CD4-positive, alpha-beta T cell treated with Interleukin-1 beta for 1 hour (primary cell): ENCODE measurements around the gene MACROD2.

Experiments
- DNase-seq, 2 donors: peaks; one replicate each; pipeline ENCODE4 v3.0.0-alpha.2; 2020 to 2022

Gene MACROD2

DNA sequence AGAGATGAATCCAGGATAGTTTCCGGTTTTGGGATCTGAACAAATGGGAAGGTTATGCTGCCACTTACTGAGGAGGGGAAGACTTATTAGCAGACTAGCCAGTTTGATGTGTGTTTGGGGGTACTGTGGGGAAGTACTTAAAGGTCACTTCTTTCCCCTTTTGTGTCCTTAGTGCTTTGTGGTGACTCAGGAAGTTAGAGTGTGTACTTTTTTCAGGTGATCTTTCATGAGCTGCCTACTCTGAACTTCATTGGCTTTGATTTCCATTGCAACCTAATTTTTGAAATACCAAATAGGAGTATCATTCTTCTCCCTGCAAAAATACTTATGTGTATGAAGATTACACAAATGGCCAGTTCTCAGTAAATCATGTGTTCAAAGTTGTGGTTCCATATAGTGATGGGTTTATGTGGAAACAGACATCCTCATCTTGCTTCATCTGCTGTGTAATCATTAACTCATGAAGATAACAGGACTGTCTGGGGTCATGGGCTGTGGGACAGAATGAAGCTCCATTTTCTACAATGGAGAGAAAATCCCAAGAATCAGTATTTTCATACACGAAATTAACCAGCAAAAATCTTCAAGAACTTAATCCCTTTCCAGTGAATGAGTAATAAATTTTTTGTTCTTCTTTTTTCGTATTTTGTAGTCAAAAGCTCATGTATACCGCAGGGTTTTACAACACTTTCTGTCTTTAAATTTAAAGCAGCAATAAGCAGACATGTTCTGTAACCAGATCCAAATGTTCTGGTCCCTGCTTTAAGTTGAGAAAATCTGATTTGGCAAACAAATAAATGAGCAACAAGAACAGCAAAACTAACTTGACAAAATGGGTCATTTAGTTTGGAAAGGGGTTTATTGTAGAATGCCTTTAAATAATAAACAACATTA, 614.3 kb downstream of the MACROD2 start:
- DNase-seq: no peak

DNA sequence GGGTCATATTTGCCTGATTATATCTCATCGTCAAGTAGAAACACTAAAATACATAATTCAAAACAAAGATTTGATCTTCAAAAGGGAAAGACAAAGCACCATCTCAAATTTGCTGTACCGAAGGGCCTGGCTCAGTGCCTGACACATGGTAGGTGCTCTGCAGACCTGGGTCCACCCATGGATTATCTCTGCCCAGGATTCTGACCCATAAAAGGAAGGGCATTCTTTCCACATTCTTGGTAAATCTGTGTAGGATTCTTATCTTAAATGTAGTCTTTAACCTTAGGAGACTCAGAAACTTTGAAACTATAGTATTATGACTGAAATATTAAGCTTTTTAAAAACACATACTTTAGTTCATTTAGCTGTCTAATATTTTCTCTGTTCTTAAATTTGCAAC, 616.2 kb downstream of the MACROD2 start:
- DNase-seq: no peak

DNA sequence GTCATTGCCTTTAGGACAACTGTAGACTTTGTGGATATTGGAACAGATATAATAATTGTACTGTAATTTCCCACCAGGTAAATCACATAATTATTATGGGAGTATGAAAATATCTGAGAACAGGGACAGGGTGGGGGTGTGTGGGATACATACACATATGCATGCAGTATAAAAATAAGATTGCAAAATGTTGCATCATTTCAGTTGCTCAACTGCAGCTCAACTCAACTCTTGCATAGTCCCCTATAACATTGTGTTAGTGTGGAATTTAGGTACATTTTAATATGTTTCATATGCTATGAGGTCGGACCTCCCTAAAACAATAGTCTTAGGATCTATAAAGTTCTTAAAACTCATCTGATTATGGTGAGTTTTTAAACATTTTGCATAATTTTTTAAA, 617.1 kb downstream of the MACROD2 start:
- DNase-seq: no peak

DNA sequence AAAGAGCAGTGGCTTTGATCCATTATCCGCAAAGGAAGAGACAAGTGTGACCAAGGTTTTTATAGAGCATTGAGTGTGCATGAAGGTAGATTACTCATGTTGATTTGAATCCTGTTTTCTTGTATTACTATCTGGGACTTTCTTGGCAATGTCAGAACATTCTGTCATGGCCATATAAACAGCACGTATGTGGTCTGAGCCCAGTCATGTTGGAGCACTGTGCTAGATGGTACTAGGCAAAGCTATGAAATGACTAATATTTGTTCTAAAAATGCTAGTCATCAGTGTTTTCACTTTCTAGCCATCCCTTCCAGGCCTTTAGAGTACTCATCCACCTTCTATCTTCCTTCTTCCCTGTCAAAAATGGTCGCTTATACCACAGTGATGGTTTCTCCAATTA, 620.7 kb downstream of the MACROD2 start:
- DNase-seq: no peak

DNA sequence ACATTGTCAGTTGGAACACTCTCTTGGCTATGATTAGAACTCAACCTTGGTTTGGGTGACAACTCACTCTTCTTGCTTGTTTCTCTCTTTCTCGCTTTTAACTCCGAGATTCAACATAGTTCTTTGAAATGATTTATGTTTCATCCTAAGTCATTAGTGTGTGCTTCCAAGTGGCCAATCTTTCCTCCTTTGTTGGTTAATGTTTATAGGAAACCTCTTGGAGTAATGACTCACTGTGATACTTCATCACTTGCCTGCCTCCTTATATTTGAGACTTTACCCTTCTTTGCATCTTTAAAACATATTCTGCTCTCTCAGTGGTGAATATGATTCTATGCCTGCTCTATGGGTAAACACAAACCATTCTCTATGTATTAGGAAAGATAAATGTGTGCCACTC, 621.8 kb downstream of the MACROD2 start:
- no peak for DNase-seq

DNA sequence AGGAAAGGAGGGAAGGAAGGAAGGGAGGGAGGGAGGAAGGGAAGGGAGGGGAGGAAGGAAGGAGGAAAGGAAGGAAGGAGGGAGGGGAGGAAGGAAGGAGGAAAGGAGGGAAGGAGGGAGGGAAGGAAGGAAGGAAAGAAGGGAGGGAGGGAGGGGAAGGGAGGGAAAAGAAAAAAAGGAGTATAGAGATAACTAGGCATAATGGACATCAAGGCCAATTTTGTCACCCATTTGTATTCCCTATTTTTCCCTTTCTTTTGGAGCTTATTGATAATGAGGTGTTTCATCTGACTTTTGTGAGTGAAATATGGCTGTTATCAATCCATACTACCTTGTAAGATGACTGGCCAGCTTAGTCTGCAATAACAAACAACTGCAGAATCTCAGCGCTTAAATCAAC, 624.1 kb downstream of the MACROD2 start:
- no peak for DNase-seq

DNA sequence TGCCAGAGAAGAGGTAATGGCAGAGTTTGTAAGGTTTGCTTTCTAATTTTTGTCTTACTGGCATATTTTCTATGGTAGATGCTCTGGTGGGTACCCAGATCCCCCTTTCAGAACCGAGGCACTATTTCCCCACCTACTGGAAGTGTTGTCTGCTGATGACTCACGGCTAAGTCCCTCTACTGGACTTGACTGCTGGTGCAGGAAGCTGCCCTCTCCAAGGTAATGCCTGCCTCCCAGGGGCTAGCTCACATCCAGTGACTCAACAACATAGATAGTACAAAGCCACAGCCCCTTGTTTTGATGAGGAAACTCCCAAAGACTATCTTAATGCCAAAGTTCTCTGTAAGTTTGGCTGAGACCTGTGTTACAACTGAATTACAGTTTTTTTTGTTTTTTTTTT, 627.5 kb downstream of the MACROD2 start:
- no peak for DNase-seq

DNA sequence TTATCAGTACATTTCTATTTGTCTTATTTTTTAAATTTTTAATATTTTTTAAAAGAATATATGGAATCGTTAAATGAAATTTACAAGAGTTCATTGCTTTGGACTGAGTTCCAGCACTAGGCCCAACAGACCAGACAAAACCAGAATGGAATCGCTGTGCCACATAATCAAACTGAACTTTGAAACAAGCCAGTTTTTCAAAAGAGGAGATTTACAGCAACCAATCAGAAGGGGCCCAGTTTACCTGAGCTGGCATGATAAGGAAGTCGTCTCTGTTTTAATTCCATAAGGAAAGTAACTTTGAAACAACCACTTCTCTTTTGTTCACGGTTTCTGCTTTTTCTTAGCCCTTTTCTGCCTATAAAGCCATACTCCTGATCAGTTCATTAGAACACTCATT, 635.7 kb downstream of the MACROD2 start:
- no peak for DNase-seq

DNA sequence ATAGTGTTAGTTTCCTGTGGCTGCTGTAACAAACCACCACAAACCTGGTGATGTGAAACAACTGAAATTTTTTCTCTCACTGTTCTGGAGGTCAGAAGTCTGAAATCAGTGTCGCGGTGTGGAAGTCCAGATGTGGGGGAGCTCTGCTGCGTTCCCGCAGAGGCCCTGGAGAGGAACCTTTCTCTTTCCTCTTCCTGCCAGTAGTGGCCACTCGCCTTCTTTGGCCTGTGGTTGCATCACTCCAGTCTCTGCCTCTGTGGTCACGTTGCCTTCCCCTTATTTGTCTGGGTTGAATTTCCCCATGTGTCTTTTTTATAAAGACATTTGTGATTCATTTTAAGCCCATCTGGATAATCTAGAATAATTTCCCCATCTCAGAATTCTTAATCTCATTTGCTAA, 637.6 kb downstream of the MACROD2 start:
- no peak for DNase-seq

DNA sequence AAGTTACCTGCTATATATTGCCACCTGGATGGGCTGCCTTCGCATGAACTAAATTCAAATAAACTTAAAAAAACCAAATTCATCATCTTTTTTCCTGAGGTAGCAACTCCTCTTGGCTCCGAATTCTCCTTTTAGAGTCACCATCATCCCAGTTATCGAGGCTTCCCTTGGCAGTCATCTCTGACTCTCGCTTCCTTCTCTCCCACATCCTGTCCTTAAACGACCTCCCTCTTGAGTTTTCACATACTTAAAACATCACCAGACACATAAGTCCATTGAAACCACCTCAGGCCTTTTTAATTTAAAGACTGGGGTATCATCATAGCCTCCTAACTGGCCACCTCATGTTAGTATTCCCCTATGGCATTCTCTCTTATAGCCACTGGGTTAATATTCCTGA, 638.2 kb downstream of the MACROD2 start:
- DNase-seq: no peak

DNA sequence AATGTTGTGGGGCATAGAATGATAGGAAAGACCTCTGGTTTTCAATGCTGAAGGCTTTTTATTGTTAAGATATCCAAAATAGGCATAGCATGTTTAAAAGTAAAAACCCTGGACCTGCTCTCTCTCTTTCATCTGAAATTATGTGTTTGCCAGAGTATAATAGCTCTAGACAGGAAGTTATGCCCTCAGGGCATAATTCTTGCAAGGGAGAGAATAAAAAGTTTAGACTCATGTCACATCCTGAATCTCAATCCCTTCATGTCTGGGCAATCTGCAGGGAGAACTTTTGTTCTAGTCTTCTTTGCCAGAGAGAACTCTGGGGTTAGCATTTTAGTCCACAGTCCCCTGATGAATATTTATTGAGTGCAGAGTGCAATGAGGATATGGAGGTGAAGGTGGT, 639.3 kb downstream of the MACROD2 start:
- DNase-seq: no peak

DNA sequence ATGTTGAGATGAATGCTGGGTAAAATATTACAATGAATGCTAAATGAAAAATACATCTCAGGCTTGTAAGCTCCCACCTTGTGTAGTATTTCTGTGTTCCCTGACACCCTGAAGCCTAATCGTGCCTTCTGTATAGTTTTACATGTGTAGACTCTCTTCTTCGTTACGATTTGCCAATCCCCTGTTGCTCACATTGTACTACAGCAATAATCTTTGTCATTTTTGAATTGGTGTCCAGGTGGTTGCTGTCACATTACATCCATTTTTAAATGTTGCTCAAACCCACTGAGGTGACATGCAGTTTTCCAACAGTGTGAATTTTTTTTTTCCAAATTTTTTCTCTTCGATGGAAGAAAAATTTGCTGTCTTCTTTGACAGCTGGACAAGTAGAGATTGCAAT, 642.1 kb downstream of the MACROD2 start:
- no peak for DNase-seq

DNA sequence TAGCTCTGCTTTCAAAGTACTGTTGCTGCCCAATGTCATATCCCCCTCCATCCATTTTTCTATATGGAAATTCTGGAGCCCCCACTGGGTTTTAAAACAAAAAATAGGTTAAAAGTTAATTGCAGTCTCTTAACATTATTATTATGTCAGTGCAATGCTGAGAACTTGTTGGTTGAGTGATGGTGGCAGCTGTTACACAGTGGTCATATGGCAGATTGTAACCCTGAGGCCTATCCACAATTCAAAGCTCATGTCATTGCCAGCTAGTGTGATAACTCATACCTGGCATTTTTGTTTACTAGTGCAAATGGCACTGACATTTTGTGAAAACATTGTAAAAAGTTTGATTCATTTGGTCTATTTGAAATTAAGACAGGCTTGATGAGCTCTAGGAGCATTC, 647.8 kb downstream of the MACROD2 start:
- no peak for DNase-seq

DNA sequence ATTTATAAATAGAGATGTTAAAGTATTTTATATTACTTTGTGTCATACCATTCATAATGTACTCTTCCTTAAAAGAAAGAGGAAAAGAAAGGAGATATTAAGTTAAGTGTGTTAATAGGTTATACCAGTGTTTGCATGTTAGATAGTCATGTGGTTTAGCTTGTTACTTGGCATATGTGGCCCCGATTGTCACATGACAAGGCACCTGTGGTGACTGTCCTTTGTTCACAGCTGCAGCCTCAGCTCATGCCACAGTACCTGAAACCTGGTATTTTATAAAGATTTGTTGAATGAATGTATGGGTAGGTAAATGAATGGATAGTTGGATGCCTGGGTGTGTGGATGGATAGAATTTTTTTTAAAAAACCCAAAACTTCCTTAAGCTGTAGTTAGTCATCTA, 648.2 kb downstream of the MACROD2 start:
- no peak for DNase-seq

DNA sequence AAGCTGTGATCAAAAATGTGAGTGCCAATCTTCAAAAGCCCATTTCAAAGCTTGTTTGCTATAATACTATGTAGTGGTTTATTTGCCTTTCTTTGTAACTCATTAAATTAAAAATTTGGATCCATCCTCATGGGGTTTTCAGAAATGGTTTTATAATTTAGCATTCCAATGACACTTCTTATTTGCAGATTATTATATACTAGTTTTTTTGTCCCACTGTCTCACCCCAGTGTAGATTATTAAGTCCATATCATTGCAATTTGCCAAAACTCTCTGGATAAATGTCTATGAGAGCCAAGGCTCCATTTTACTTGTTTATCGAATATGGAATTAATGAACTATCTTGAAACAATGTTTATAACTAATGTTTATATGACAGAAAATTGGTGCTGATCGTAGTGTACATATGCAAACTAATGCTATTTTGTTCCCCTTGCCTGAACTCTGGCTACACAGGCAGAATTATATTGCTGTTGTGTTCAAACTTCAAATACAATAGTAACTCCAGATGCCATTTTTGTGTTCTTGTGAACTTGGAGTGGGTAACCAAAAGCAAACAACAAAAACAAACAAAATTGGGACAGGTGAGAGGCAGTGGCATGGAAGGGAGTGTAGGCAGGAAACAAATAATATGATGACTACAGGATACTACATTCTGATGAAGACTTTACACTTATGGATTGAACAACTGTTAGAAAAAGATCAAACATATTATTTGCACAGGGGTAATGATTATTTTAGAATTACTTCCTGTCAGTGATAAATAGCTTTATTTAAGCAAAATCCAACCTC, 649.2 kb downstream of the MACROD2 start:
- no peak for DNase-seq

DNA sequence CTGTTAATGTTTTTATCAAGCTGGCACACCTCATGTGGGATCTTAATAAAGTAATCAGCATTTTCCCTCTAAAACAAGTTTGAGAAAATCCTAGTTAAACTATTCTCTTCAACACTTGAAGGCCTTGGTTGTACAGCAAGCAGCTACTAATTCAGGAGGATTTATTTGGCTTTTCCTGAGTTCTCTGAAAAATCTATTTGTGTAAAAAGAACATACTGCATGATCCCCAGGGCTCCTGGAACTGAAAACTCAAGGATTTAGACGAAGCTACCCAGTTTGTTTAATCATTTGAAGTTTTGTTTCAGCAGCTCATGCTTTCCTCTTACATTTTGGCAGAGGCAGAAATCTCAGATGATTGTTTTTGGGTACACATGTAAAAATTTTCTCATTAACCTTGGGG, 651.7 kb downstream of the MACROD2 start:
- no peak for DNase-seq

DNA sequence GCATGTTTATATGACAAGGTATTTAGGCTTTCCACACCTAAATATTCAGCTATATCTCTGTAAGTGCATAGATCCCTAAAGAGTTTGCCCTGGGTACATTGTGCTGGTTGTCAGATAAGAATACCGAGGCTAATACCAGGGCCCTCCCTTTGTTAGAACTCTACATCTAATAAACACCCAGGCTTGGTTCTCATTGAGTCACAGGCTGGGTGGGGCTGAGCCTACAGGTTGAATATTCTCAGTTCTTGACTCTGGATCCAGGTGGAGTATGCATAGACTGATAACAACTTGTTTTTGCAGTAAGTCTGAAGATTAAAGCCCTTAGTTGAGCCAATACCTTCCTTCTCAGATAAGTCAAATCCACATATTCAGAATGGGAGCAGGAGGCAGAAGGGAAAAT, 654.3 kb downstream of the MACROD2 start:
- DNase-seq: no peak

DNA sequence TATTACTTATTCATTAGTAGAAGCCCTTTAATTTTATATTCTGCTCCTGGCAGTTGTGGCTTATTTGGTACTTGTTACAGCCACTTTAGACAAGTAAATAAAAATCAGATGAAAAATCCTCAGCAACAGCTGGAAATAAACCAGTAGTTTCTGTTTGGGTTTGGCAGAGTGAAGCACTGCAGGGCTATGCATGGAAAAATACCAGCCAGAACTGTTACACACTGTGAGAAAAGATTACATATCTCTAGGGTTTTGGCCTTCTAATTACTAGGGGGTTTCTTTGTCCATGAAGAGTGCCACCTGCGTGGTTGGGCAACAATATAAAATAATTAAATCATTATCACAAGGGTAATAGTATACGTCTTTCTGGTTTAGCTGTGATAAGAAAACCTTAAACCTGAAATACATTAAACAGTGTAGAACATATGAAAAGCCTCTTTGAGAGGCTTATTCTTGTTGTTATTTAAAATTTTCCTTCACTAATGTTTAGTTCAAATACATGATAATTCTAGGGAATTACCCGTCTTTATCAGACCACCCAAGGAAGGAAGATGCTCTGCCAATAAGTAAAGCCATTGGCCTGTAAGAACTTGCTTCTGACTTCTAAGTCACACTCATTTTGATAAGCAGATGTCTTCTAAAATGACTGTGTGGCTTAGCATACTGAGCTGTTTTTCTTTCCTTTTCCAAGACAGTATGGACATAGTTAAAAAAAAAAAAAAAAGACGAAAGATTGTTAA, 662.1 kb downstream of the MACROD2 start:
- no peak for DNase-seq

DNA sequence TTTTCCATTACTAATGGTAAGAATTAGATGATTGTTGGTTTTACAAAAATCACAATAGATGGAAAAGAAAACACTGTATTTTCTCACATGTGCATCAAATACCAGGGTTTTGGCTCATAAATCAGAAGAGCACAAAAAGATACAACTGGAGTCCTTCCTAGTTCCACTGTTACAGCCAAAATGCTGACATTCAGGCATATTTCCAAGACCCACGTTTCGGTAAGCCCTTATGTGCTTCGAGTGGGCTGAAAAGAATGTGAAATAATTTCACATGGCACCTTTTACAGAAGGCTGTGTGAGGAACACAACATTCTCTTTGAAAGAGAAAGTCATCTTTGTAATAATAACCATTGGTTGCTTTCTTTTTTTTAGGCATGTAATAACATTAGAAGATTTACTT, 668.8 kb downstream of the MACROD2 start:
- DNase-seq: no peak

DNA sequence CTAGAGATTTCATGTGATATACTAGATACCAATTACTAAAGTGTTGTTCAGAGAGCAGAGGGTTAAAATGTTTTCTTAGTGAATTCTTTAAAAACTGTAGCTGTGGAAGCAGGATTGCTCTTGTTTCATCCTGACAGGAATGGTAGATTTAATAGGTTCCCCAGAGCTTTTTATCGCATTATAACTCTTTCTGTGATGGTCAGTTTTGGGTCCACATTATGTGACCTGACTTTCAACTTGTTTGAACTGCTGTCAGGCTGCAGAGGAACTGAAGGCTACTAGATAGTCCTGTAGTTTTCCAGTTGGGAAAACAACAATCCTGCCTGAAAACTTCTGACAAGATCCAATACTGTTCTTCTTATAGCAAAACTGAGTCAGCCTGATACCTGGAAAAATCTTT, 671.4 kb downstream of the MACROD2 start:
- no peak for DNase-seq

DNA sequence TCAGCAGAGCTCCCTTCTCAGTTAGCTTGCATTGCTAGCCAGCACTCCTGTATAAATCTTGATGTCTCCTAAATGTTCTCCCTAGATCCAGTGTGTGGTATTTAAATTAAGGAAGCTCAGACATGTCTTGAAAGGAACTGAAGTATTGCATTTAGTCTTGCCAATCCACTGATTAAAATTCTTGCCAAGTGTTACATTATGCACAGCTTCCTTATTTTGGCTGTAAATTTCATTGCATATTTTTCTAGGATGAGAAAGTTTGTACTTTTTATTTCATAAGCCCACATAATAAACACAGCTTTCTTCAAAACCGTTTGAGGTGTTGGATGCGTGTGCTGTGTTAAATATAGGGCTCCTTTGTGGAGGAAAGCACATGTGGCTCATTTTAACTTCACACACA, 671.9 kb downstream of the MACROD2 start:
- DNase-seq: no peak

DNA sequence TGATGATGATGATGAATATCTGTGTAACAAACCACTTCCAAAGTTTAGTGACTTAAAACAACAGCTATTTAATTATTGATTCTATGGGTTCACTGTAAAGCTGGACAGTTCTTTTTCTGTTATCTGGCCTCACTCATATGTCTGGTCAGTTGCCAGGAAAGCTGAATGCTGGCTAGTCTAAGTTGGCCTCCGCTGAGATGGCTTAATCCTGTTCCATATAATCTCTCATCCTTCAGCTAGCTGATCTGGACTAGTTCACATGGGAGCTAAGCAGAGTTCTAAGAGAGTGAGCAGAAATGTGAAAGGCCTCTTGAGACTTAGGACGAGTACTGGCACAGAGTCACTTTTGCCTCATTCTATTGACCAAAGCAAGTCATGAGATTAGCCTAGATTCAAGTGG, 676.8 kb downstream of the MACROD2 start:
- DNase-seq: no peak

DNA sequence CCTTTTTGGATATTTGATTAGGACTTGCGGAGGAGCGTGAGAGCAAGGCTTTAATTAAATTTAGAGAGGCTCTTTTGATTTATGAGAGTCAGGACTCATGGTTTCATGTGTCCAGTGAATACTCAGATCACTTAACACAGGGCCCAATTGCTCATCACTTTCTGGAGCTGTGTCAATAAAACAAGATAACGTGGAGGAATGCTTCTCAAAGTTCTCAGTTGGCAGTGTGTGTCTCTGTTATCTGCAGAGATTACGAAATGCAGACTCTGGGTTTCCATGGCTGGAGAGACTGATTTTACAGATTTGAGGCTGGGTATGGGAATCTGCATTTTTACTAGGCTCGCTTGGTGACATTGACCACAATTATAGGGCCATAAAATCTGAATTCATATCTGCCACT, 677.8 kb downstream of the MACROD2 start:
- no peak for DNase-seq

DNA sequence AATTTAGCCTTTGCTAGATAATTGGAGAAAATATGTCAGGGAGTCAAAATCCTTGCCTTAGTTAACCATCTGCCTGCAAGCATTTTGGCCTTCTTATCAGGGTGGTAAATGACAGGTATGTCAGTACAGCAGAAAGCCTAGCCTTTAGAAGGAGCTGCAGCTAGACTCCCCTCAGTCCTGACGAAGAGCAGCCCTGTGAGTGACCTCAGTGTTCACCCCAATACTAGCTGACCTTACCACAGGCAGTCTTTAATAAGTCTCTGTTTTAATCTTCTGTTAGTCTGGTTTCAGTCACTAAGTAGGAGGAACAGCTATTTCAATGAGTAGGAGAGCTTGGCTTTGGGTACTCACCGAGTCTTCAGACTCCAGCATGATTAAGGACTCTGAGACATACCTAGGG, 682.1 kb downstream of the MACROD2 start:
- DNase-seq: no peak
